Measurements from ENCODE around the gene CCNL2. TPM values are rescaled to one million over a fixed set of nuclear protein-coding genes. Genes with fewer than 3 reads are reported as not detected.

CCNL2 gene
- total and polyA plus RNA-seq, 12 donors, result 53.4 to 893 (median 168) TPM

- Histone ChIP-seq H3K27ac (no peak overlapping the region), H3K9me3 (replicated peaks in 1 of 3) (no peaks in the 10 kb centered on the region), H3K27me3 (no peaks in the 10 kb centered on the region), H3K4me3 (no peak overlapping the region), H3K4me1 (replicated peaks in 1 of 2) (peaks cover 0 to 8% of the 10 kb centered on the region in 2 donors), H3K36me3 (replicated peaks in 1 of 2) (no peaks in the 10 kb centered on the region)
- DNase-seq, result no peak
- WGBS, 4 donors, result 91 to 94% (median 93%) methylated on average over 5 of the region's 5 CpGs
- TF ChIP-seq POLR2A (IDR thresholded peaks at IDR 0.05), result no peak
- no peak for TF ChIP-seq CTCF (IDR thresholded peaks at IDR 0.05)
- intact Hi-C loops (cut with DNase I), result no loop called here
Observed at GRCh38 chr1:1367315-1367714, 31.8 kb downstream of the CCNL2 start.

- no peak overlapping the region for H3K27ac ChIP-seq
- H3K27me3 ChIP-seq, result no peaks in the 10 kb centered on the region
- WGBS, 4 donors, result 91 to 96% (median 94%) methylated on average over 3 of the region's 3 CpGs
- no peak overlapping the region for H3K4me3 ChIP-seq
- peaks cover 0 to 1% of the 10 kb centered on the region in 2 donors for H3K4me1 ChIP-seq (replicated peaks in 1 of 2)
- intact Hi-C loops (cut with DNase I), result no loop called here
- H3K9me3 ChIP-seq (replicated peaks in 1 of 3), result no peaks in the 10 kb centered on the region
- DNase-seq, result no peak
- no peaks in the 10 kb centered on the region for H3K36me3 ChIP-seq (replicated peaks in 1 of 2)
- TF ChIP-seq CTCF (IDR thresholded peaks at IDR 0.05) (no peak), POLR2A (IDR thresholded peaks at IDR 0.05) (no peak)
Observed at GRCh38 chr1:1366699-1367066, 32.5 kb downstream of the CCNL2 start.

GRCh38 chr1:1365875-1366698 lies 33.0 kb downstream of the CCNL2 start:
- no peaks in the 10 kb centered on the region for H3K4me1 ChIP-seq (replicated peaks in 1 of 2)
- H3K27me3 ChIP-seq, result no peaks in the 10 kb centered on the region
- intact Hi-C loops (cut with DNase I), result no loop called here
- no peaks in the 10 kb centered on the region for H3K9me3 ChIP-seq (replicated peaks in 1 of 3)
- no peak overlapping the region for H3K27ac ChIP-seq
- no peaks in the 10 kb centered on the region for H3K36me3 ChIP-seq (replicated peaks in 1 of 2)
- no peak overlapping the region for H3K4me3 ChIP-seq
- no peak for DNase-seq
- WGBS, 4 donors, result 71 to 78% (median 73%) methylated on average over 10 of the region's 10 CpGs
- TF ChIP-seq CTCF (IDR thresholded peaks at IDR 0.05) (no peak), POLR2A (IDR thresholded peaks at IDR 0.05) (no peak)

GRCh38 chr1:1364266-1364665 lies 34.9 kb downstream of the CCNL2 start:
- Histone ChIP-seq H3K4me3 (no peak overlapping the region), H3K4me1 (replicated peaks in 1 of 2) (no peaks in the 10 kb centered on the region), H3K9me3 (replicated peaks in 1 of 3) (no peaks in the 10 kb centered on the region), H3K27ac (no peak overlapping the region), H3K36me3 (replicated peaks in 1 of 2) (no peaks in the 10 kb centered on the region), H3K27me3 (no peaks in the 10 kb centered on the region)
- TF ChIP-seq POLR2A (IDR thresholded peaks at IDR 0.05), result no peak
- TF ChIP-seq CTCF (IDR thresholded peaks at IDR 0.05), result no peak
- WGBS, 4 donors, result 77 to 83% (median 80%) methylated on average over 7 to 14 of the region's 14 CpGs
- no peak for DNase-seq
- intact Hi-C loops (cut with DNase I), result no loop called here

All from adrenal gland (tissue), 12 donors.